Breast epithelium (tissue), 3 donors: Measurements from ENCODE around the gene SLC17A5.

Source experiments
- POLR2A ChIP-seq: fragments of 450-650 bp; IDR thresholded peaks from one replicate; pipeline ENCODE4 v1.6.1; 2016; ENCODE audit warnings: antibody characterized with exemption, mild to moderate bottlenecking, moderate library complexity
- TF ChIP-seq, protein P1 (sequence below), 3 donors: fragments of 450-650 bp; IDR thresholded peaks; one replicate each; pipeline ENCODE4 v1.5.1; 2016 to 2017; ENCODE audit warnings: antibody characterized with exemption in 3 of 3, mild to moderate bottlenecking in 3 of 3, moderate library complexity in 3 of 3

DNA sequence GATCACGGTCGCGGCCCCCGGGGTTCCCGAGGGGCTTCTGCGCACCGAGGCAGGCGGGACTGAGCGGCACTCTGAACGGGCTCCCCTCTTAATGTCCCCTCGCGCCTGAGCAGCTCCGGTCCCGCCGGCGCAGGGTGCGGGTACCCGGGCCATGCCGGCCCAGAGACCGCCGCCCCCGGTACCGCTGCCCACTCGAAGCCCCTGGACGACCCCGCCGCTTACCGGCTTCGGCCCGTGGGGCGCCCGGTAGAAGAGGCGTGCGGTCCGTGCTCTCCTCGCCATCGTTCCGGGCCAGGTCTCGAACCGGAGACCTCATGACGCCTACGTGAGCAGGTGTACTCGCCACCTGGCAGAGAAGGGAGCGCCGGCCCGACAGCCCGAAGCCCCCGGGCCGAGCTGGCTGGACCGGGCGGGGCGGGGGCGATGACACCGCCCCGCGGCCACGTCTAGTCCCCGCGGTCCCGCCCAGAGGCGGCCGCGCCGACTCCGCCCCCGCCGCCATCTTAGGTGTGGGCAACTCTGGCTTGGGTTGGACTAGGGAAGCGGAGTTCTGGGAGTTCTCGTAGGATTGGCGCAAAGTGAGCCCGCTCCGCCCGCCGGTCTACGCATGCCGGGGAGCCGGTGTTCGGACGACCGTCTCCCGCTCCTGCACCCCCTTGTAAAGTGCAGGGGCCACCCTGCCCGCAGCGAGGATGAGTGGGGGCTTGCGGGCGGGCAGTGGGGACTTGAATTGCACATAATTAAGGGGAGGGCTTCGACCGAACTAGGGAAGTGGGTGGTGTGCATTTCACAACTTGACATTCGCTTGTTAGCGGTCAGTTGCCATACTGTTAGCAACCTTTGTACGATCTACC, at the start of gene SLC17A5:
- TF ChIP-seq POLR2A: no peak
- TF ChIP-seq, protein P1, sequence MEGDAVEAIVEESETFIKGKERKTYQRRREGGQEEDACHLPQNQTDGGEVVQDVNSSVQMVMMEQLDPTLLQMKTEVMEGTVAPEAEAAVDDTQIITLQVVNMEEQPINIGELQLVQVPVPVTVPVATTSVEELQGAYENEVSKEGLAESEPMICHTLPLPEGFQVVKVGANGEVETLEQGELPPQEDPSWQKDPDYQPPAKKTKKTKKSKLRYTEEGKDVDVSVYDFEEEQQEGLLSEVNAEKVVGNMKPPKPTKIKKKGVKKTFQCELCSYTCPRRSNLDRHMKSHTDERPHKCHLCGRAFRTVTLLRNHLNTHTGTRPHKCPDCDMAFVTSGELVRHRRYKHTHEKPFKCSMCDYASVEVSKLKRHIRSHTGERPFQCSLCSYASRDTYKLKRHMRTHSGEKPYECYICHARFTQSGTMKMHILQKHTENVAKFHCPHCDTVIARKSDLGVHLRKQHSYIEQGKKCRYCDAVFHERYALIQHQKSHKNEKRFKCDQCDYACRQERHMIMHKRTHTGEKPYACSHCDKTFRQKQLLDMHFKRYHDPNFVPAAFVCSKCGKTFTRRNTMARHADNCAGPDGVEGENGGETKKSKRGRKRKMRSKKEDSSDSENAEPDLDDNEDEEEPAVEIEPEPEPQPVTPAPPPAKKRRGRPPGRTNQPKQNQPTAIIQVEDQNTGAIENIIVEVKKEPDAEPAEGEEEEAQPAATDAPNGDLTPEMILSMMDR (IDR thresholded peaks at IDR 0.05): no peak
